GM18508 (cell line): ENCODE measurements around the gene TTC7B.
"Not testable (repeated sequence)": the region's sequence is repeated elsewhere in the genome, so short reads cannot be mapped to it uniquely, and the experiment has no call there.

Source experiments
- ATAC-seq: cut with Tn5 transposase; IDR thresholded peaks from one replicate; pipeline ENCODE4 v1.9.1; 2021; ENCODE audit warnings: moderate number of reproducible peaks; ENCODE audit not compliant: insufficient read depth, unreplicated experiment

Gene TTC7B

DNA sequence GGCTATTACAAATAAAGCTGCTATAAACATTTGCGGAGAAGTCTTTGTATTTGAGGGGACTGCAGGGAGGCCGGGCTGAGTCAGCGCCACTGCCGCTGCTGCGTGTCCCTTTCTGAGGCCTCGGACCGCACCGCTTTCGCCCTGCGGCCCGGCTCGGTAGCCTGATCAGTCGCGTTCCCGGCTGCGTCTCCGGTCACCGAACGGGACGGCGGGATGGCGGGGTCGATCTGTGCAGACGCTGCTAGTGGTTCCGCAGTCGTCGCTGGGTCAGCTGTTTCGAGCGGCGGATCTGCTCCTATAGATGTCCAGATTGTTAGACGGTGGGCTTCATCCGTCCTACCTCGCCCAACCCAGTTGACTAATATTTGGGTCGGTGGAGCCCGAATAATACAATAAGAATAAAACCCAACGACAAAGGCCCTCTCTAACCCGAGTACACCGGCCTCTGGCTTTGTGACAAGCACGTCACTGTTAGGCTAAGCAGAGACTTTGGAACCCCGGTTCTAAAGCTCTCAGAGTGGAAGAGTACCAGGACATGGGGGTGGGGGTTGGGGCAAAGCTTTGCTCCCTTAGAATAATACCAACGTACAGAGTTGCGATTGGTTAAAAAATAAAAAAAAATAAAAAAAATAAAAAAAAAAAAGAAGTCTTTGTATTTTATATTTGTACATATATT, 290.7 kb downstream of the TTC7B start:
- ATAC-seq, result not testable (repeated sequence)

DNA sequence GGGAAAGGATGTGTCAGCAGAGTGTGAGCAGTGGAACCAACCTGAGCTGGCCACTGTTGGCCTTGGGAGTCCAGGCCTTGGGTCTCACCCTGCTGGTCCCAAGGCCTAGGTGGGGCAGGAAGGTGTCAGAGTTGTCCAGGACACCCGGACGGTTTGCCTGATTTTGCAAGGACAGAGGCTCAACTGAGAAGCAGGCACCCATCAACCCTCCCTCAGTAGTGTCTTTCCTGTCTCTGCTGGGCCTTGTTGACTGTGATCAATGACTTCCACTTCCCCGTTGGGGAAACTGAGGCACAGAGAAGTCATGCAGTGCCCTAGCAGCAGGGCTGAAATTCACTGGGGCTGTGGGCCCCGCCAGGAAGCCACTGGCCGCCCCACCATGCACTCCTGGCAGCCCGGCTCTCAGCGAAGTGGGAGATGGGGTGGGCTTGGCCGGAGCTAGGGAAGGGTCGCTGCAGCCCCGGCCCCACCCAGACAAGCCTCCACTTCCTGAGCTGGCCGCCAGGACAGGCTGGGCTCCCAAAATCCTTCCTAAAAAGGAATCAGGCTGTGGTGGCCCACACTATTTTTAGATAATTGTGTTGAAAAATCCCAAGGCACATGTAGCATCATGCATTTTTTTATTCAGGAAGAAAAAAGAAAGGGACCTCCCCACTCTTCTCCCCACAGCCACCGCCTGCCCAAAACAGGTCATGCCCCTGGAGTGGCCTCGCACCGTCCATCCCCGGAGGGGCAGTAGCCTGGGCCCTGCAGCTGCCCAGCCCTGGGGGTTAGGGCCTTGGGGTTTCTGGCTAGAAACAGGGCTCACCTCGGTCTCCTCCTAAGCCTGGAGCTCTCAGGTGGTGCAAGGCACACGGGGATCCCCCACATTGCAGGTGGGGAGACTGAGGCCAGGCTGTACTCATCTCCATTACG, 292.0 kb downstream of the TTC7B start:
- ATAC-seq, result no peak

- no peak for ATAC-seq
Observed at GRCh38 chr14:90523544-90523943, 292.7 kb downstream of the TTC7B start.

GRCh38 chr14:90522571-90523191, 293.5 kb downstream of the TTC7B start:
- no peak for ATAC-seq

DNA sequence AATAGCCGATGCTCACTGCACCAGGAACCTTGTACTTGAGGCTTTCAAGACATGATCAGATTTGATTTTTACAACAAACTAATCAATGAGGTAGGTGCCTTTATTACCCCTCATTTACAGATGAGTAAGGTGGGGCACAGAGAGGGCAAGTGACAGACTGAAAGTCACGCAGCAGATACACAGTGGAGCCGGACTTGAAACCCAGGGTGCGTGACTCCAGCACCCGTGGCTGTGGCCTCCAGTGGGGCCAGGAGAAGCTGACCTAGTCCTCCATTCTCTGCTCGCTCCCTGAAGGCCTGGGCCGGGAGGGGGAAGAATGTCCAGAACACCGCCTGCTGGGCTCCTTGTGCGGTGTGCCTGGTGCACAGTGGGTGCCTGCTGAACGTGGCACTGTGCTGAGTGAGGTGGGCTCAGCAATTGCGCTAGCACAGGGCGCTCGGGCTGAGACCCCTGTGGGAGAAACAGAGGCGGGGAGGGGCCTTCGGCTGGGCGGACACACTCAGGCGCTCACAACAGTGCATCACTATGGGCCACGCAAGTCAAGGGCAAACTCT, 294.2 kb downstream of the TTC7B start:
- ATAC-seq, result no peak

DNA sequence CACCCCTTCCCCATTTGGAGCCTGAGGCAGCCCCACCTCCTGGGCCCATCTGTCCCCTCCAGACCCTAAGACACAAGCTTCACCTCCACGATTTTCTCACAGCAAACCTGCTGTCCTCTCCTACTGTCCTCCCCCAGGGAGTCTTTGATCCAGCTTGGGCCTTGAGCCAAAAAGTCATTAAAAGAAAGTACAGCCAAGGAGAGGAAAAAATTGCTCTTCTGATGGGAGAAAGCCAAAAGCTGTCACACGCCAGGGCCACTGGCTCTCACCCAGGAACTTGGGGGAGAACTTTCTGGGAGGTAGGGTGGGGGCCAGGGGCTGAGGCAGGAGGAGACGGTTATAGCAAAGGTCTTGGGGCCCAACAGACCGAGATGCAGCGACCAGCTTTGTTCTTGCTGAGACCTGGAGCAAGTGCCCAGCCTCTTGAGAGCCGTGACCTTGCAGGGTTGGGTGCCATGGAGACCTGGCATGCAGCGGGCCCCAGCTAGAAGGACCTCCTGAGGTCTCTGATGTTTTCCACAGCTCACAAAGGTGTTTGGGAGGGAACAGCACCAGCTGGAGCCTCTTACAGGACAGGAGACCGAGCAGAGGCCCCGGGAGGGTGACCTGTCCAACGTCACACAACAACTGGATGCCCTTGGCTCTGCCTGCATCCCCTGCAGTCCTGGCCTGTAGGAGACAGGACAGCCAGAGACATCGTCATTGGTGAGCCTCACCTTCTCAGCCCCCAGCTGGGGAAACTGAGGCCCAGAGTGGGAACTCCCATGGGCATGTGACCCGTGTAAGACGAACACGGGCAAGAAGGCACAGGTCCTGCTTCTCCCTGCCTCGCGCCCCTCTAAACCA, 294.9 kb downstream of the TTC7B start:
- no peak for ATAC-seq

DNA sequence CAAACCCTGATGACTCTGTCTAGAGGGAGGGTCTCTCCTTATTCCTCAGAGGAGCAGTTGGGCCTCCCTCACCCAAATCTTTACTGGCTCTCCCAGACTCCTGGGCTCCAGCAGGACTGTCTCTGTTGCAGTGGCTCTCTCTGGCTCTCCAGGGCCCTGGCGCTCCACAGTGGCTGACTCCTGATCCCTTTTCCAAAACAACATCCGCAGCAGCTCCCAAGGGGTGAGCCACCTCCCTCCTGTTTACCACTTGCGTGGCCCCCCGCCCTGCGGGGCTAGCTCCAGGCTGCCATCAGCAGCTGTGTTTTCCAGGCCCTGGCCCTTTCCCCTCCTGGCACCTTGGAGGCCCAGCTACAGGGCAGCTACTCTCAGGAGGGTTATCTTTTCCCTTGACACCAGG, 295.9 kb downstream of the TTC7B start:
- no peak for ATAC-seq

DNA sequence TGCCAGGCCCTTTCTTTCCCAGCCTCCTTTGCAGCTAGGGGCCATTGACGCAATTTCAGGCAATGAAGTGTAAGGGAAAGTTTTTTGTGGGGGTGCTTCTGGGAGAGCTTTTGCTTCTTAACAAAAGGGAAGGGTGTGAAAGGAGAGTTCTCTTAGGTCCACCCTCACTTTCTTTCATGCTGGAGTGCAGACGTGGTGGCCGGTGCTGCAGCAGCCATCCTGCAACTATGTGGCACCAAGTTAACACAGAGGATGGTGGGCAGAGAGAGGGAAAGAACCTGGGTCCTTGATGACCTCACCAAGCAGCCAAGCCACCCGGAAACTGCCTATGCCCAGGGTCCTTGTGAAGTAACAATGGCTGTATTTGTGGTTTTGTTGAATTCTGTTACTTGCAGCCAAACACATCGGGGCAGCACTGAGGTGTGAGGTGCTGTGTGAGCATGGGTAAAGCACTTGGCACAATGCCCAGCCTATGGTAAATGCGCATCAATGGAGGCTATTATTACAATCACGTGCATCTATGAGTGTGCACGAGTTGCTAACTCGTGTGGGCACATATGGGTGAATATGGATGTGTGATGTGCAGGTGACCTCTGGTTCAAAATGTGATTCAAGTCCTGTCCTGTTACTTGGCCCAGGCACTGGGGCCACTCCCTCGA, 296.8 kb downstream of the TTC7B start:
- no peak for ATAC-seq

DNA sequence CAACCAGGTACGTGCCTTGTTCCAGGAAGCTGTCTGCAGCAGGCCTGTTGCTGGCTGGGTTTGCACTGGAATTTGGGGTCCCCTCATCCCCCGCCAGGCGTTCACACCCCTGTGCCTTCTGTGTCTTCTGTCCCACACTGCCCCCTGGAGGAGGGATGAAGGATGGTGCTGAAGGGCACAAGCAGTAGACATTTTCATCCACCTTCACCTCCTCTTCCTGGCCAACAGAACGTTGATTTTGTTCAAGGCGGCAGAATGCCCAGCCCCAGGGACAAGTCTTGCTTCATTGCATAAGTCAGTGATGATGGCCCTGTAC, 297.3 kb downstream of the TTC7B start:
- ATAC-seq, result no peak

GRCh38 chr14:90518069-90518940, 297.9 kb downstream of the TTC7B start:
- ATAC-seq, result no peak

DNA sequence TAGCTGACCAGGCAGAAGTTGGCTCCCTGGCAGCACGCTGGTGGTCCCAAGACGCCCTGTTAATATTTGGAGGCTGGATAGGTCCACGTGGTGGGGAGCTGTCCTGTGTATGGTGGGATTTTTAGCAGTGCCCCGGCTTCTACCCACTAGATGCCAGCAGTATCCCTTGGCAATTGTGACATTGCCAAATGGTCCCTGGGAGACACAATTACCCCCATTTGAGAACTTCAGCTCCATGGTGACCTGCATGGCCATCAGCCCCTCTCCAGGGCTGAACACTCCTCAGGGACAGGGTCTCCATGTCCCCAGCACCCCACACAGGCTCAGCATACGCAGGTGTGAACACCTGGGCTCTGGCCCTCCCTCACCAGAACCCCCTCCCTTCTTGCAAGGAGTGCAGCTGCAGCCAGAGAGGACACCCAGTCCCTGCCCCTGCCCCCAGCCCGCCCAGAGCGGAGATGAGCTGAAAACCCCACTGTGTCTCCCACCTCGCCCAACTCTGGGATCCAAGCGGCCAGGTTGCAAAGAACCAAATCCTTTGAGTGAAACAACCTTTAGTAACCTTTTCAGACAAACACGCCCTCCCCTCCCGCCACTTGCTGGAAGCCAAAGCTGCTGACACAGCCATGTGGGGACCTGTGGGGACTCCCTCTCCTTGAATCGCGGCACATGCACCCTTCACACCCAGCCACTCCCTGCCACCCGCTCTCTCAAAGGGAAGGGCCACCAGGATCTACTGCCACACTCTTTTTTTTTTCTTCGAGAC, 299.0 kb downstream of the TTC7B start:
- ATAC-seq, result no peak

- no peak for ATAC-seq
Observed at GRCh38 chr14:90514566-90514965, 301.7 kb downstream of the TTC7B start.

- ATAC-seq, result no peak
Observed at GRCh38 chr14:90514015-90514398, 302.2 kb downstream of the TTC7B start.

- no peak for ATAC-seq
Observed at GRCh38 chr14:90513161-90514014, 302.8 kb downstream of the TTC7B start.

- ATAC-seq, result no peak
Observed at GRCh38 chr14:90512329-90512991, 303.8 kb downstream of the TTC7B start.

DNA sequence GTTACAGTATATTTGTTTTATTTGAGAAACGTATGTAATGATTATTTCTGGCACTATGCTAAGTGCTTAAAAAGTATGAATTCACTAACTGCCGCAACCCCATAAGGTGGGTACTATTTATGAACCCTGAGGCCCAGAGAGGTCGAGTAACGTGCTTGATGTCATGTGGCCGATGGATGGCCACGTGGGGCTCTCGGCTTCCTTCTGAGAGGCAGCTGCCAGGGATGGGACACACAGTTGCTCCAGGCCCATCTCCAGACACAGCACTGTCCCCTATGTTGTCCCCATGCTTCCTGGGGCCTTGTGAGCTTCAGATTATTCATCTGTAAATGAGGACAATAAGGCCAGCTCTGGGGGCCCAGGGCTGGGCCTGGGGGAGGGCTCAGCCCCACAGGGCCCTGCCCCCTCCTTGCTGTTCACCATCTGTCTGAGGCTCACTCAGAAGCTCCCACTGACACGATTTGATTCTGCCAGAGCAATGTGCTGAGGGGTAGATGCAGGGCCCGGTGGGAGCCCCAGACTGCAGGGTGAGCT, 304.4 kb downstream of the TTC7B start:
- ATAC-seq, result no peak
